ENCODE measurements around the gene KDM2A. TPM values are rescaled to one million over a fixed set of nuclear protein-coding genes. Genes with fewer than 3 reads are reported as not detected.

Gene KDM2A
- total RNA-seq, 1 experiment from 2014 or later, result 50.4 TPM

DNA sequence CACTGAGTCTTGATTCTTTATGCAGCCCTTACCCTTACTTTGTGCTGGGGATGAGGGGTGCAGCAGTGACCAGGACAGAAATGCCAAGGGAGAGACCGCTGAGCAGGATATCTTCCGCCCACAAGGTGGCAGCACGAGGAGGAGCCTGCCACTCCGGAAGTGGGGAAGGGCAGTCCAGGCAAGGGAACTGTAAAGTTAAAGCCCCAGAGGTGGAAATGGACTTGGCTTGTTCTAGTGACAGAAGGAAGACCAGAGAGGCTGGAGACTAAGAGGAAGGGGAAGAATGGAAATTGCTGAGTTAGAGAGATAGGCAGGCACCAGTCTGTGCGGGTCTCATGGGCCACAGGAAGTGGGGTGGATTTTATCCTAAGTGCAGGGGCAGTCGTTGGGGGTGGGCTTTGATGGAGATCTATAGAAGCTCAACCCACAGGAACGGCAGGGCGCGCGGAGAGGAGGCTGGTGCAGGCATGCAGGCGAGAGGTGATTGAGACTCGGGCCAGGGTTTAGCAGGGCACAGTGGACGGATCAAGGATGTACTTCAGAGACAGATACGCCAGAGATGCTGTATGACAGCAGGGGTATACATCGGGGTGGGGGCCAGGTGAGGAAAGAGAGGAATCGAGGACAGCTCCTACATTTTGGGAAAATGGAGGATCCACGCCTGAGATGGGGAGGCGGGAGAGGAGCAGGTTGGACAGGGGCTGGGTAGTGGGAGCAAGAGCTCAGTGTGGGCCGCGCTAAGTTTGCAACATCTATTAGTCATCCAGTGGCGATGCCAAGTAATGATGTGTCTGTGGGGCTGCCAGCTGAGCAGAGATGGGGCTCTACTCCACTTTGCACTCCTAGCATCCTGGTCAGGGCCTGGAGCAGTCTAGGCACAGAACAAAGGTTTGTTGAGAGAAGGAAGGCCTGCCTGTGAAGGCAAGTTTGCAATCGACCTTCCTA is 143.9 kb downstream of the KDM2A start:
- peak overlapping the region; percentile 58 for H3K4me2 ChIP-seq (ENCODE audit: low read length)
- no peaks in the 10 kb centered on the region for H3K27me3 ChIP-seq (ENCODE audit: insufficient read depth, low read length)
- peak; percentile 39 for DNase-seq (ENCODE audit: low read depth, low spot score)

More for the DNA sequence above, 143.9 kb downstream of the KDM2A start:
- POLR2A ChIA-PET, result interaction anchor here (1.9 kb wide), 1 partner anchor 54 kb away, joined by 7 read pairs; no protein-coding TSS in a partner anchor
- peak overlapping the region; percentile 45 for H3K27ac ChIP-seq (ENCODE audit: low read depth, low read length)
- H4K20me1 ChIP-seq (ENCODE audit: insufficient read depth), result no peaks in the 10 kb centered on the region
- peaks cover 14 to 45% of the 10 kb centered on the region in 2 experiments; a peak in 3 of 4 replicates for H3K4me1 ChIP-seq (ENCODE audit: control insufficient read depth in 1 of 2, insufficient read depth in 2 of 2, low read length in 2 of 2)
- RAD21 ChIA-PET (ENCODE audit: low non-redundant PET in 1 of 2, low total read pairs in 2 of 2, uncharacterized antibody in 2 of 2, unreplicated experiment in 2 of 2), result interaction anchor here in 1 of 2 experiments (1.2 kb wide), 1 partner anchor 55 kb away, joined by 4 read pairs; no protein-coding TSS in a partner anchor
- CTCF ChIA-PET, result interaction anchor here (0.5 to 4.2 kb wide), 10 partner anchors 8 to 209 kb away, joined by 3 to 60 read pairs (median 6); no protein-coding TSS in a partner anchor
- H3K36me3 ChIP-seq (ENCODE audit: control insufficient read depth in 1 of 2, insufficient read depth in 2 of 2, low read length in 2 of 2), result peaks cover 0 to 2% of the 10 kb centered on the region in 2 experiments; a peak in 1 of 4 replicates
- peak; percentile 76 for ATAC-seq
- BruUV-seq (replicated peaks), result no TSS peak
- no peaks in the 10 kb centered on the region for H3K9me2 ChIP-seq (ENCODE audit: insufficient read depth)
- intact Hi-C loops (cut with micrococcal nuclease), result loop anchor here (1.0 to 2.0 kb wide), 2 partner anchors 54 to 120 kb away; no protein-coding TSS in a partner anchor
- H3K9ac ChIP-seq (ENCODE audit: low read length), result peak overlapping the region; percentile 29; the same call in 1 of the 2 replicates
- TF ChIP-seq RAD21 (IDR thresholded peaks at IDR 0.05; ENCODE audit: low read depth) (peak; percentile 74), EGR1 (IDR thresholded peaks at IDR 0.05; ENCODE audit: low read depth) (no peak), YY1 (IDR thresholded peaks at IDR 0.05; ENCODE audit: extremely low read depth, insufficient replicate concordance, low read depth, low read length) (peak; percentile 63), POLR2AphosphoS5 (IDR thresholded peaks at IDR 0.05; ENCODE audit: low read depth, low read length) (peak; percentile 39; the same call in 1 of the 2 replicates)
- TF ChIP-seq, protein P1, sequence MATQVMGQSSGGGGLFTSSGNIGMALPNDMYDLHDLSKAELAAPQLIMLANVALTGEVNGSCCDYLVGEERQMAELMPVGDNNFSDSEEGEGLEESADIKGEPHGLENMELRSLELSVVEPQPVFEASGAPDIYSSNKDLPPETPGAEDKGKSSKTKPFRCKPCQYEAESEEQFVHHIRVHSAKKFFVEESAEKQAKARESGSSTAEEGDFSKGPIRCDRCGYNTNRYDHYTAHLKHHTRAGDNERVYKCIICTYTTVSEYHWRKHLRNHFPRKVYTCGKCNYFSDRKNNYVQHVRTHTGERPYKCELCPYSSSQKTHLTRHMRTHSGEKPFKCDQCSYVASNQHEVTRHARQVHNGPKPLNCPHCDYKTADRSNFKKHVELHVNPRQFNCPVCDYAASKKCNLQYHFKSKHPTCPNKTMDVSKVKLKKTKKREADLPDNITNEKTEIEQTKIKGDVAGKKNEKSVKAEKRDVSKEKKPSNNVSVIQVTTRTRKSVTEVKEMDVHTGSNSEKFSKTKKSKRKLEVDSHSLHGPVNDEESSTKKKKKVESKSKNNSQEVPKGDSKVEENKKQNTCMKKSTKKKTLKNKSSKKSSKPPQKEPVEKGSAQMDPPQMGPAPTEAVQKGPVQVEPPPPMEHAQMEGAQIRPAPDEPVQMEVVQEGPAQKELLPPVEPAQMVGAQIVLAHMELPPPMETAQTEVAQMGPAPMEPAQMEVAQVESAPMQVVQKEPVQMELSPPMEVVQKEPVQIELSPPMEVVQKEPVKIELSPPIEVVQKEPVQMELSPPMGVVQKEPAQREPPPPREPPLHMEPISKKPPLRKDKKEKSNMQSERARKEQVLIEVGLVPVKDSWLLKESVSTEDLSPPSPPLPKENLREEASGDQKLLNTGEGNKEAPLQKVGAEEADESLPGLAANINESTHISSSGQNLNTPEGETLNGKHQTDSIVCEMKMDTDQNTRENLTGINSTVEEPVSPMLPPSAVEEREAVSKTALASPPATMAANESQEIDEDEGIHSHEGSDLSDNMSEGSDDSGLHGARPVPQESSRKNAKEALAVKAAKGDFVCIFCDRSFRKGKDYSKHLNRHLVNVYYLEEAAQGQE (IDR thresholded peaks at IDR 0.05; ENCODE audit: low read depth), result no peak
- TF ChIP-seq, protein P2, sequence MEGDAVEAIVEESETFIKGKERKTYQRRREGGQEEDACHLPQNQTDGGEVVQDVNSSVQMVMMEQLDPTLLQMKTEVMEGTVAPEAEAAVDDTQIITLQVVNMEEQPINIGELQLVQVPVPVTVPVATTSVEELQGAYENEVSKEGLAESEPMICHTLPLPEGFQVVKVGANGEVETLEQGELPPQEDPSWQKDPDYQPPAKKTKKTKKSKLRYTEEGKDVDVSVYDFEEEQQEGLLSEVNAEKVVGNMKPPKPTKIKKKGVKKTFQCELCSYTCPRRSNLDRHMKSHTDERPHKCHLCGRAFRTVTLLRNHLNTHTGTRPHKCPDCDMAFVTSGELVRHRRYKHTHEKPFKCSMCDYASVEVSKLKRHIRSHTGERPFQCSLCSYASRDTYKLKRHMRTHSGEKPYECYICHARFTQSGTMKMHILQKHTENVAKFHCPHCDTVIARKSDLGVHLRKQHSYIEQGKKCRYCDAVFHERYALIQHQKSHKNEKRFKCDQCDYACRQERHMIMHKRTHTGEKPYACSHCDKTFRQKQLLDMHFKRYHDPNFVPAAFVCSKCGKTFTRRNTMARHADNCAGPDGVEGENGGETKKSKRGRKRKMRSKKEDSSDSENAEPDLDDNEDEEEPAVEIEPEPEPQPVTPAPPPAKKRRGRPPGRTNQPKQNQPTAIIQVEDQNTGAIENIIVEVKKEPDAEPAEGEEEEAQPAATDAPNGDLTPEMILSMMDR (IDR thresholded peaks at IDR 0.05 in 2 of 3, conservative IDR thresholded peaks at IDR 0.05 in 1 of 3; ENCODE audit: borderline replicate concordance in 1 of 3, insufficient read depth in 1 of 3, low read depth in 2 of 3, low read length in 2 of 3), result peak; percentile 83 to 94 (median 90)
- TF ChIP-seq, protein P3, sequence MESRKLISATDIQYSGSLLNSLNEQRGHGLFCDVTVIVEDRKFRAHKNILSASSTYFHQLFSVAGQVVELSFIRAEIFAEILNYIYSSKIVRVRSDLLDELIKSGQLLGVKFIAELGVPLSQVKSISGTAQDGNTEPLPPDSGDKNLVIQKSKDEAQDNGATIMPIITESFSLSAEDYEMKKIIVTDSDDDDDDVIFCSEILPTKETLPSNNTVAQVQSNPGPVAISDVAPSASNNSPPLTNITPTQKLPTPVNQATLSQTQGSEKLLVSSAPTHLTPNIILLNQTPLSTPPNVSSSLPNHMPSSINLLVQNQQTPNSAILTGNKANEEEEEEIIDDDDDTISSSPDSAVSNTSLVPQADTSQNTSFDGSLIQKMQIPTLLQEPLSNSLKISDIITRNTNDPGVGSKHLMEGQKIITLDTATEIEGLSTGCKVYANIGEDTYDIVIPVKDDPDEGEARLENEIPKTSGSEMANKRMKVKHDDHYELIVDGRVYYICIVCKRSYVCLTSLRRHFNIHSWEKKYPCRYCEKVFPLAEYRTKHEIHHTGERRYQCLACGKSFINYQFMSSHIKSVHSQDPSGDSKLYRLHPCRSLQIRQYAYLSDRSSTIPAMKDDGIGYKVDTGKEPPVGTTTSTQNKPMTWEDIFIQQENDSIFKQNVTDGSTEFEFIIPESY (IDR thresholded peaks at IDR 0.05; ENCODE audit: extremely low read depth, insufficient replicate concordance, low read length), result no peak
- H3K4me3 ChIP-seq (replicated peaks in 1 of 2; ENCODE audit: low read depth in 1 of 2, low read length in 2 of 2), result no peak overlapping the region
- no peaks in the 10 kb centered on the region for H3K9me3 ChIP-seq (ENCODE audit: control insufficient read depth in 1 of 2, insufficient read depth in 1 of 2, low read depth in 1 of 2, low read length in 2 of 2)
- peaks cover 15% of the 10 kb centered on the region for H3K79me2 ChIP-seq (ENCODE audit: insufficient read depth, low read length)
- H2AFZ ChIP-seq (ENCODE audit: low read depth, low read length, poor library complexity, severe bottlenecking), result no peak overlapping the region

Measured in HCT116 (cell line).